Mammary epithelial cell (primary cell): ENCODE results near the gene EPB41L4A.

ENCODE experiments used
- EZH2 ChIP-seq: IDR thresholded peaks from 2 replicates; pipeline ENCODE4 v1.6.1; 2012; ENCODE audit warnings: low read length, inconsistent platforms, borderline replicate concordance
- TF ChIP-seq, protein P1 (sequence below), 2 donors: IDR thresholded peaks in 1 of 2; conservative IDR thresholded peaks in 1 of 2; 2 replicates each; pipeline ENCODE4 v1.5.1; 2011 to 2012; ENCODE audit warnings: inconsistent platforms in 2 of 2, low read length in 2 of 2, mild to moderate bottlenecking in 2 of 2, control low read depth in 1 of 2, low read depth in 1 of 2; ENCODE audit not compliant: insufficient read depth in 1 of 2; ENCODE audit errors: extremely low read depth in 1 of 2

DNA sequence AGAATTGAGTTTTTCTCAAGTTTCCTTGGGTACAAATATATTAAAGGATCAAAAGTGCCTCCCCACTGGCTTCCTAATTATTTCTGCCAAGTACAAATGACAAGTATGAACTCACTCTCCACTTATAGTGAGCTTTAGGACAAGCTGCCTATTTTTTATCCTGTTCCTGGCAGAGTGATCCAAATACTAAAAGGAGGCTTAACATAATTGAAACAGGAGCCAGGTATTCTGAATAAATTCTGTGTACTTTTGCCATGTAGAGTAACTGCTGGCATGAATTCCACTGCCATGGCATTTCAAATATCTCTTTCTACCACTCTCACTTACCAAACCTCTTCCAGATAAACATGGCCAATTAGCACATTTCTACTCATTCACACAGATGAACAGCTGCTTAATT, 171.1 kb downstream of the EPB41L4A start:
- TF ChIP-seq, protein P1, sequence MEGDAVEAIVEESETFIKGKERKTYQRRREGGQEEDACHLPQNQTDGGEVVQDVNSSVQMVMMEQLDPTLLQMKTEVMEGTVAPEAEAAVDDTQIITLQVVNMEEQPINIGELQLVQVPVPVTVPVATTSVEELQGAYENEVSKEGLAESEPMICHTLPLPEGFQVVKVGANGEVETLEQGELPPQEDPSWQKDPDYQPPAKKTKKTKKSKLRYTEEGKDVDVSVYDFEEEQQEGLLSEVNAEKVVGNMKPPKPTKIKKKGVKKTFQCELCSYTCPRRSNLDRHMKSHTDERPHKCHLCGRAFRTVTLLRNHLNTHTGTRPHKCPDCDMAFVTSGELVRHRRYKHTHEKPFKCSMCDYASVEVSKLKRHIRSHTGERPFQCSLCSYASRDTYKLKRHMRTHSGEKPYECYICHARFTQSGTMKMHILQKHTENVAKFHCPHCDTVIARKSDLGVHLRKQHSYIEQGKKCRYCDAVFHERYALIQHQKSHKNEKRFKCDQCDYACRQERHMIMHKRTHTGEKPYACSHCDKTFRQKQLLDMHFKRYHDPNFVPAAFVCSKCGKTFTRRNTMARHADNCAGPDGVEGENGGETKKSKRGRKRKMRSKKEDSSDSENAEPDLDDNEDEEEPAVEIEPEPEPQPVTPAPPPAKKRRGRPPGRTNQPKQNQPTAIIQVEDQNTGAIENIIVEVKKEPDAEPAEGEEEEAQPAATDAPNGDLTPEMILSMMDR (conservative IDR thresholded peaks at IDR 0.05 in 1 of 2, IDR thresholded peaks at IDR 0.05 in 1 of 2; ENCODE audit: extremely low read depth in 1 of 2, insufficient read depth in 1 of 2, low read depth in 1 of 2, low read length in 2 of 2), result no peak
- TF ChIP-seq EZH2, result no peak
